KBM-7 (cell line): Measurements from ENCODE around the gene SAMD3.
A peak's percentile ranks its signal among the peaks of the same experiment; 100 is the strongest.
"Not testable (repeated sequence)": the region's sequence is repeated elsewhere in the genome, so short reads cannot be mapped to it uniquely, and the experiment has no call there.

ENCODE experiments used
- DNase-seq: peaks from one replicate; pipeline ENCODE4 v3.0.0-alpha.2; 2015
- in situ Hi-C: fragments of 300-500 bp; cut with MboI; formaldehyde crosslinking; loops from 2 replicates; pipeline ENCODE4 v1.14.3; 2020; ENCODE audit warnings: low sequenced_read_pairs, low pct_unique_long_range_greater_than_20kb, mixed read lengths

Gene SAMD3

DNA sequence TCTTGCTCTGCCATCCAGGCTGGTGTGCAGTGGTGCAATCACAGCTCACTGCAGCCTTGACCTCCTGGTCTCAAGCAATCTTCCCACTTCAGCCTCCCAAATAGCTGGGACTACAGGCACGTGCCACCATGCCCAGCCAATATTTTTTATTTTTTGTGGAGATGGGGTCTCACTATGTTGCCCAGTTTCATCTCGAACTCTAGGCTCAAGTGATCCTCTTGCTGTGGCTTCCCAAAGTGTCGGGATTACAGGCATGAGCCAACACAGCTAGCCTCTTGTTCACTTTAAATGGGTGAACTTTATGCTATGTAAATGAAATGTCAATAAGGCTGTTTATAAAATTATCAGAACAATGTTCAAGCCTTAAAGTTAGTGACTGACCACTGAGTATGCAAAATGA is 37.1 kb downstream of the SAMD3 start:
- DNase-seq: no peak
- in situ Hi-C loops: no loop called here

GRCh38 chr6:130183271-130184222 is 39.2 kb downstream of the SAMD3 start:
- in situ Hi-C loops: no loop called here
- no peak for DNase-seq

GRCh38 chr6:130182466-130182865 is 40.3 kb downstream of the SAMD3 start:
- in situ Hi-C loops: no loop called here
- no peak for DNase-seq

DNA sequence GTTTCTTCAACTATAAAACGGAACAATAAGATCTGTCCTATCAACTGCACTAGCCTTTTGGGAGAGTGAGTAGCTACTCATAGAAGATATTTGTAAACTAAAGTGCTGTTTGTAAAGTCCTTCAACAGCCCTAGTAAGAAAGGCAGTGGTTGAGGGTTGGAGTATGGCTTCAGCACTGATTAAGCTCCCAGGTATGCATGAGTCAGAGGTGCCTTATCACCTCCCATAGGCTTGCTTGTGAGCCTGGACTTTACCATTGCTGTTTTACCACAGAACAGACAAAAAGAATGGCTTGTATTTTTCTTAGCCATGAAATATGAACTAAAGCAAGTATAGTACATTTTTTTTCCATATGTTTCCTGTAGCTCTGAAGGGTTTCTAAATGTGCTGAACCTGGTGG is 44.1 kb downstream of the SAMD3 start:
- DNase-seq: no peak
- in situ Hi-C loops: no loop called here

DNA sequence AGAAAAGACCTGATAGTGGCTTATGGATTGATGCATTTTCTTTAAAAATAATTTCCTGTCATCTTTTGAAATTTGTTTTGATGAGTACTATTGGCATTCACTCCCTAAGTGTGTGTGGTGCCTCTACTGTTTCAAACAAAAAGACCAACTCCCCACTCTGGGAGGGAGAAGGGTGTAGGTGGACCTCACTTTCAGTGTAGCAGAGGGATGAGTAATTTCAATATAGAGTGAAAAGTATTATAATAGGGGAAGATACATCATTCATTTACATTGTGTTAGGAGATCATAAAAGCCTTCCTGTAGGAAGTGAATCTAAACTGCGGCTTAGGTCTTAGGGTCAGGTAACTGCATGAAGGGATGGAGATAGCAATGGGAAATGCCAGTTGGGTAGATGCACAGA is 46.4 kb downstream of the SAMD3 start:
- no peak for DNase-seq
- in situ Hi-C loops: no loop called here

GRCh38 chr6:130173377-130174004 is 49.3 kb downstream of the SAMD3 start:
- DNase-seq, in situ Hi-C loops: not testable (repeated sequence)

DNA sequence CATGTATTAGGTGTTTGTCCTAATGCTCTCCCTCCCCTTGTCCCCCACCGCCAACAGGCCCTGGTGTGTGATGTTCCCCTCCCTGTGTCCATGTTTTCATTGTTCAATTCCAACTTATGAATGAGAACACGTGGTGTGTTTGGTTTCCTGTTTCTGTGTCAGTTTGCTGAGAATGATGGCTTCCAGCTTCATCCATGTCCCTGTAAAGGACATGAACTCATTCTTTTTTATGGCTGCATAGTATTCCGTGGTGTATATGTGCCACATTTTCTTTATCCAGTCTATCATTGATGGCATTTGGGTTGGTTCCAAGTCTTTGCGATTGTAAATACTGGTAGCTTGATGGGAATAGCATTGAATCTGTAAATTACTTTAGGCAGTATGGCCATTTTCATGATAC is 52.6 kb downstream of the SAMD3 start:
- DNase-seq, in situ Hi-C loops: not testable (repeated sequence)

DNA sequence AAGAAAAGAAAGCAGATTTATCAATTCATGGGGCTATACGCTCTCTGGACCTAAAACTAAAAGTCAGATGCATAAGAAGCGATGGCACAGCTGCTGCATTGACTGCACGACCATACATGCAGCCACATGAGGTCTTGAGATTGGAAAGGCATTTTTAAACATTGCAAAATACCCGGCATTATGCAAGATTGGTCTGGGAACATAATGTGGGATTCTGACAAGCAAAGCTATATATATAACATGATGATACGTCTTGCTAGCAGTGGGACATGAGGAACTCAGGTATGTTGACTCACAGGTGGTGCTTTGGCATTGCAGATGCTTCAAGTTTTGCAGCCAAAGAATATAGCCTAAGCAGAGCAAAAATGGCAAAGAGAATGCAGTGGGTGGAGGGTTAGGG is 55.1 kb downstream of the SAMD3 start:
- in situ Hi-C loops: no loop called here
- DNase-seq: no peak

DNA sequence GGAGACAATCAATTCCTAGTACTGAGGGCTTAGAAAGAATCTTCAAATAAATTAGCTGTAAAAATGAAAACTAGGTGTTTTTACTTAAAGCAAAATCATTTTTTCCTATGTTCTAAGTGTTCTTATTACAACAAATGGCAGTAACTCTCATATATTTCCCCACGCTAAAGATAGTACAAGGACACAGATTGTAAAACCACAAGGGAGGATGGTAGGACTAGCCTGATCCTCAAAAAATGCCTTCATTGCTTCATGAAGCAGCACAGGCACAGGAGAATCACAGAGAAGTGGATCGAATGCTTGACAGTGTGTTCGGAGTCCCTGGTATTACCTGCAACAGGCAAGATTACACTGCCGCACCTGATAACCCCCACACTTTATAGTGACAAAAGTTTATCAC is 58.5 kb downstream of the SAMD3 start:
- in situ Hi-C loops: no loop called here
- DNase-seq: no peak

DNA sequence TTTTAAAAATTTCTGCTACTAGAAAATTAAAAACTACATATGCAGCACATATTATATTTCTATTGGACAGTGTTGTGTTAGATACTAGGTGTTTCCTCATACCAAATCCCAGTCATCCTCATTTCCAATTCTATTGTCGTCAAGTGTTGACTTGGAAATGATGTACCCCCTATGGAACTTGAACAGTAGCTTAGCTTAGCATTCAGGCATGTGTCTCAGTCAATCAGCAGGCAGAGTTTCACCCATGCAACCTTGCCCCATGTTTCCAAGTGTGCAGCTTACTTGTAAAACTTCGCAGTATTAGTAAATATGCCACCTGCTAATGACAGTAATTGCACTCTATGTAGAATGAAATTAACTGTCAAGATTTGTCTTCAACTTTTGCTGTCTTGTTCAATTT is 59.5 kb downstream of the SAMD3 start:
- DNase-seq: no peak
- in situ Hi-C loops: no loop called here

DNA sequence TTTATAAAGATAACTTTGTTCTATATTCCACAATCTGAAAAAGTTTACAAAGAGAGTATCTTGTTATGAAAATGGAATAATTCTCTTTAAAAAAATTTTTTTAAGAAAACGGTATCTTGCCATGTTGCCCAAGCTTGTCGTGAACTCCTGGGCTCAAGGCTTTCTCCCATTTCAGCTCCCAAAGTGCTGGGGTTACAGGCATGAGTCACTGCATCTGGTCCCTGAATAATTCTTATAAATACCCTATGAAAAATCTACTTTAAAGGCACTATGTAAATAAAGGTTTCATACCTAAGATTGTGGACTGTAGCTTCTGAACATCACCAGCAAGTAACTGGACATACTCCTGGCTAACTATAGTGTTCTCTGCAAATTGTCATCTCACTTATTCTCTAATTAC is 60.3 kb downstream of the SAMD3 start:
- in situ Hi-C loops: no loop called here
- no peak for DNase-seq

GRCh38 chr6:130161683-130162404 is 60.9 kb downstream of the SAMD3 start:
- no peak for DNase-seq
- in situ Hi-C loops: no loop called here

DNA sequence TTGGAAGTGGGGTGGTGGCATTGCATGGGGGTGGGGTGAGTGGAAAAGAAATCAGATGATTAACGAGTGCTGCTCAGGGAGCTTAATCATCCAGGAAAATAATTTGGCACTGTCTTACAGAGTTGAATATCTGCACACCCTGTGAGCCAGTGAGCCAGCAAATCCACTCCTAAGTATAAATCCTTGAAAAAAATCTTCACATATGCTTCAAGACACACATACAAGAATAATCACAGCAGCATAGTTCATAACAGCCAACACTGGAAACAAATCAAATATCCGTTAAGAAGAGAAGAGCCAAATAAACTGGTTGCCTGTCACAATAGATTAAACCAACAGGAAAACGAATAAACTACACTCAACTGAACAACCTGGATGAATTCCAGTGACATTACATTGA is 62.8 kb downstream of the SAMD3 start:
- in situ Hi-C loops: no loop called here
- DNase-seq: no peak

DNA sequence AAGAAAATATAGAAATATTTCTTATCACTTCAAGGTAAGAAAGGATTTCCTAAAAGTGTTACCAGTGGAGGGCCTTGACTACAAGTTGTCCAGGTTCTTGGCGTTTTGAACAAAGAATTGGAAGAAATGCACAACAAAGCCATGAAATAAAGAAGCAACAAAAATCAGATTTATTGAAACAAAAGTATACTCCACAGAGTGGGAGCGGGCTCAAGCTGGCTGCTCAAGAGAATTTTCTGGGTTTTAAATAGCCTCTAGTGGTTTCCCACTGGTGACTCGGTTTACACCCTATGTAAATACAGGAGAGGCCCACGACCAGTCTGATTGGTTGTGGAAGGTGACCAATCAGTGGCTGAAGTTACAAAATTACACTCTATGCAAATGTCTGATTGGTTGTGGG is 64.2 kb downstream of the SAMD3 start:
- DNase-seq: no peak
- in situ Hi-C loops: no loop called here

- in situ Hi-C loops: no loop called here
- no peak for DNase-seq
Measured at GRCh38 chr6:130158056-130158455, 64.7 kb downstream of the SAMD3 start.

GRCh38 chr6:130156908-130157307 is 65.8 kb downstream of the SAMD3 start:
- in situ Hi-C loops: no loop called here
- DNase-seq: no peak

- no peak for DNase-seq
- in situ Hi-C loops: no loop called here
Measured at GRCh38 chr6:130152908-130153510, 69.7 kb downstream of the SAMD3 start.

DNA sequence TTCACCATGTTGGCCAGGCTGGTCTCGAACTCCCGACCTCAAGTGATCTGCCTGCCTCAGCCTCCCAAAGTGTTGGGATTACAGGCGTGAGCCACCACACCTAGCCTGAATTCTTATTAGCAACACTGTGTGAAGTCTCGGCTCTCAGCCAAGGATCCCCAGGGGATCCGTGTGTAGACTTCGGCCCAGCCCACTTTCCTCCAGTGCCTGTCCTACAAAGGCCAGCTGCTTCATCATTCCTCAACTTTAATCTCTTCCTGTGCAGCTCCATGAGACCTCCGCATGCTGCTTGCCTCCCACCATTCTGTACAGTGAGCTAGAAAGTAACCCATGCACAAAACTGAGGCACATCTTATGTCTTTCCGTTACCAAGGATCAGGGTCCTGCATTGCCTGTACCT is 71.8 kb downstream of the SAMD3 start:
- no peak for DNase-seq
- in situ Hi-C loops: no loop called here

DNA sequence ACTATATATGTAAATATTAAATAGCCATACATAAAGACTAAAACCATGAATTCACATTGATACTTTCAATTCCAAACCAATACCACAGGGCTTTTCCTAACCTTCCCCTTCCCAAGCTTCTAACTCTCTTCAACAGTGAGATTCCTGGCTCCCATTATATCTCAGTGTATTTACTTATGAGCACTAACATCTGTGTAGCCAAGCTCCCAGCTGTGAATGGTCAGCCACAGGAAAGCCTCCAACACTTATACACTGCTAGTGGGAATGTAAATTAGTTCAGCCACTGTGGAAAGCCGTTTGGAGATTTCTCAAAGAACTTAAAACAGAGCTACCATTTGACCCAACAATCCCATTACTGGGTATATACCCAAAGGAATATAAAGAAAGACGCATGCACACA is 73.7 kb downstream of the SAMD3 start:
- in situ Hi-C loops, DNase-seq: not testable (repeated sequence)

DNA sequence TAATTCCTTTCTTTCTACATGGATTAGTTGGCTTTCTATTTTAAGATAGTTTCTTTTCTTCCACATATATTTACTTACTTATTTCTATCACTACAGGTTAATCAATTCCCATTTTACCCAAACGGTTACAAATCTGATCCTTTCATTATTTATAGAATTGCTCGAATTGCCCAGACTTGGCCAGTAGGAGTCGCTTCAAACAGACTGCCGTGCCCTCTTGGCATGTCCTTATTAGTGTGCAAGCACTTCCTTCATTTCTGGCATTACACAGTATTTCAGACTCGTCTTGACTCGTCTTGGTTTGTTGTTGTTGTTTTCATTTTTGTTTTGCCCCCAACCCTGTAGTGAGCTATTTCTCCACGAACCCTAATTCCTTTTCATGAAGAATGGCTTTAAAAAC is 74.6 kb downstream of the SAMD3 start:
- peak; percentile 28 for DNase-seq
- in situ Hi-C loops: no loop called here
